Germinal center (tissue), 1 donor: ENCODE data around the gene KCNJ6.
A peak's percentile ranks its signal among the peaks of the same experiment; 100 is the strongest.
"Not testable (repeated sequence)": the region's sequence is repeated elsewhere in the genome, so short reads cannot be mapped to it uniquely, and the experiment has no call there.

Experiments
- DNase-seq: peaks from one replicate; pipeline ENCODE4 v3.0.0; 2012; ENCODE audit warnings: mixed read lengths, low spot score

The KCNJ6 gene, protein sequence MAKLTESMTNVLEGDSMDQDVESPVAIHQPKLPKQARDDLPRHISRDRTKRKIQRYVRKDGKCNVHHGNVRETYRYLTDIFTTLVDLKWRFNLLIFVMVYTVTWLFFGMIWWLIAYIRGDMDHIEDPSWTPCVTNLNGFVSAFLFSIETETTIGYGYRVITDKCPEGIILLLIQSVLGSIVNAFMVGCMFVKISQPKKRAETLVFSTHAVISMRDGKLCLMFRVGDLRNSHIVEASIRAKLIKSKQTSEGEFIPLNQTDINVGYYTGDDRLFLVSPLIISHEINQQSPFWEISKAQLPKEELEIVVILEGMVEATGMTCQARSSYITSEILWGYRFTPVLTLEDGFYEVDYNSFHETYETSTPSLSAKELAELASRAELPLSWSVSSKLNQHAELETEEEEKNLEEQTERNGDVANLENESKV

DNA sequence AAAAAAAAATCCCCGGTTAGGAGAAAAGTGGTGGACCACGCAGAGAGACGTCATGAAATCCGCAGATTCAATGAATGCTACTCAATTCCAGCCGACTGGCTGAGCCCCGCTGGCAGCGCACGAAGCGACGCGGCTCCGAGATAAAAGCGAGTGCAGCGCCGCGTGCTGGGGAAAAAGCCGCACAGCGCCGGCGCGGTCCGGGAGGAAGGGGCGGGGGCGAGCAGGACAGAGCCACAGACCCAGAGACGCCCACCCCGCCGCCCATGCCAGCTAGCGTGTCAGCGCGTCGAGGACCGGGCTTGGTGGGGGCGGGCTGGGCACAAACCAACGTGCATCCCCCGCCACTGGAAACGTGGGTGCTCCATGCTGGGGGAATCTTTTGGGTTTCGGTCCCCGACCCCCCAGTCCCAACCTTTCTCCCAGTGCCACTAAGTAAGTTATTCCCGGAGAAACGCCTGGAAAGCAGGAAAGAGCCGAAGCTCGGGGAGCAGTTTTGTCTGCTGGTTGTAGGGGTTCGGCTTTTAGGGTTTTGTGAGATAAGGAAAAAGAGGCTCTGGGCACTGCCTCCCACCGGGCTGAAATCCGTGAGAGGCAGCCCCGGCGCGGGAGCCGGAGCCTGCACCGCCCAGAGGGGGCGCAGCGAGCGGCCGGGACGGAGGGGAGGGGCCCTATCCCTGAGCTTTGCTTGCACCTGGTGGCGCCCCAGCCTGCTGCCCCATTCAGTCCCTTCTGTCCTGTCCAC is at the start of gene KCNJ6:
Gene KCNJ6, minus strand, starts transcription at position 148 of the 742 bp plus-strand sequence. CDS start 75,775 bp downstream, outside the sequence.
- peak; percentile 21 for DNase-seq

DNA sequence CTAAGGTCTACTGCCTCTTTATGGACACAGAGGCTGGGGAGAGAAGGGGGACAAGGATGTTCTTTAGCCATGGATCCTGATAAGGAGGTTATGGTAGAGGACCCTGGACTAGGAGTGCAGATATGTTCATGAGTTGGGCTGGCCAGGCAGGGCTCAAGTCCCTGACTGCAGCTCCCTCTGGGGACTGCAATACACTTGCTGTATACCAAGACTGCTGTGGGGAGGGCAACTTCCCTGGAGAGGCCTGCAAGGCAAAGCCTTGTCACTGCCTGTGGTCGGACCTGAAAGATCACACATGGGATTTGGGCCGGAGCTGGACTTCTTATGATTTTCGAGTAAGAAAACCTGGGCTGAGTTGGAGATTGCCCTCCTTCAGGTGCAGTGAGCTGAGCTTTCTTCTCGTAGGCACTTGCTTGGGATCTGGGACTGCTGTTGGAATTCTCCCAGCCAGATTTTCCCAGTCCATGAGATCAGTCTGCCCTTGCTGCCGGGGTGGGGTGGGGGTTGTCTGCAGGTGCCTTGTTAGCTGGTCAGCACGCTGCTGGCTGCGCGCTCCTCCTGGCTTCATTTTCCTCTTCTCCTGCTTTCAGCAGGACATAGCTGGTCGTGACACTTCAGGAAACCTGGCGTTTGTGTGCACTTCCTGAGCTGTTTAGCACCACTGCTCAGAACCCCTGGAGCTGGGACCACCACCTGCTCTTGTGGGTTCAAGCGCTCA is 49.0 kb upstream of the KCNJ6 start:
- no peak for DNase-seq

DNA sequence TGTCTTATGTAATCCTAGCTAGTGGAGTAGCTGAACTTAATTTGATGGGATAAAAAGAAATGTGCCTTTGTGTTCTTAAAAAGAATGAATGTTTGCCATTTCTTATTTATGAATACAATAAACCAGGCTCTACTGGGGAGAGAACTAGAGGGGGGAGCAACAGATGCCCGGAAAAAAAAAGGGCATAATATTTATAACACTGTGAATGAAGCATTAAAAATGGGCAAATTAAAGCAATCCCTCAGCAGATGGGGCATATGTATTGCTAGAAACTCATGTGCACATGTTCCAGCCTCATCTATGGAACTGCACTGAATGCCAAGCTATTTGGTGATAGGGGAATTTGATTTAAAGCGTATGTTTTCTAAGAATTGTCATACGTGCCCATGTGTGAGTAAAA is 42.3 kb upstream of the KCNJ6 start:
- DNase-seq, result no peak

DNA sequence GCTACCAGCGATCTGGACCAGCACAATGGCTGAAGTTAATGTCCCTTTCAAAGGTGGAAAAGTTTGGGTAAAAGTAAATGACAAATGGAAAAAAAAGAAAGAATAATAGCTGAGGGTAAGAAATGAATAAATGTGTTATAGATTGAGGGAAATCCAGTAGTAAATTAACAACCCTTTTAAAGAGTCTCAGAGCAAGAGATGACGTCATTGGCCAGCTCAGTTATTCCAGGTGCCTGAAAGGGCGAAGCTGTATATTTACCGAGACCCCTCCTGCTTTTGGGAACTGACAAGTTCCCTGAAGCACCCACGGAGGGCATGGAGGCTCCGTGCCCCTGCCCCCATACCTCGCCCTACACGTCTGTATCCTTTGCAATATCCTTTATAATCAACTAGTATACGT is 40.5 kb upstream of the KCNJ6 start:
- DNase-seq, result no peak

DNA sequence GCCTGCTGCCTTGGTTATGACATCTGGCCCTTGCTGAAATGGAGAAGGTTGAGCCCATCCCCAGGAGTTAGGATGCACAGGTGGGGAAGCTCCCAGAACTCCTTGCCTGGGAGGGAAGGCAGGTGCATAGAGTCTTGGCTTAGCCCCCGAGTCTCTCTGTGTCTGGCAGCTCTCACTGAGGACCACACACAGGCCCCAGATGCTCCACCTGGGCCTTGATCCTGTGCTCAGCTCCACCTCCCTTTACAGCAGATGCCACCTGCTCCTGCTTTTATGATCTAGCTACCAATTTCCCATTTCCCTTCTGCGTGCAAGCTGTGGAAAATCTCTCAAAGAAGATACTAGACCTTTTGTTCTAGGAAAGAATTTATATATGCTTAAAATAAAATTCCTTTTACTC is 28.8 kb upstream of the KCNJ6 start:
- no peak for DNase-seq

DNA sequence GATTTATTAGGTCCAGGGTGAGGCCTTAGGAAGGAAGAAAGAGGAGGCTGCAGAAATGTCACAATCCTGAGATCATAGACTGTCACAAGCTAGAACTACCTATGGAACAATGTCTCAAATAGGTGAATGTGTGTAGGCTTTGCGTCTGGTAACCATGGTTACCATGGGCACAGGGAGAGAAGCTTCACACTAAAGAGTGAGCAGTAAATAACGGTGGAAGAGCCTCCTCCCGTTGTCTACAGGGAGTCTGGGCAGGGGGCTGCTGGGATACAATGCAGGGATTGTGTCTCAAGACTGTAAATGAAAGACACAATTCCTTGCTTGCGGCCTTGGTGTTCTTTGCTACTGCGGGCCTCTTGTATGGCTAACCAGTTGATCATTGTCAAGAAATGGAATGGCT is 28.2 kb upstream of the KCNJ6 start:
- DNase-seq, result no peak

DNA sequence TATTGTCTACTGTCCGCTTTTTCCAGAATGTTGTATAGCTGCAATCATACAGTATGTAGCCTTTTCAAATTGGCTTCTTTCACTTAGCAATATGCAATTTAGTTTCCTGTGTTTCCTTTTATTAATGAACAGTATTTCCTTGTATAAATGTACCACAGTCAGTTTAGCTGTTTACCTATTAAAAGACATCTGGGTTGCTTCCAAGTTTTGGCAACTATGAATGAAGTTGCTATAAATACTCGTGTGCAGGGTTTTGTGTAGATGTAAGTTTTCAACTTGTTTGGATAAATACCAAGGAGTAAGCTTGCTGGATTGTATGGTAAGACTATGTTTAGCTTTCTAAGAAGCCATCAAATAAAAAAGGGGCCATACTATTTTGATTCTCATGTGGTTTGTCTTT is 24.4 kb upstream of the KCNJ6 start:
- DNase-seq, result no peak

DNA sequence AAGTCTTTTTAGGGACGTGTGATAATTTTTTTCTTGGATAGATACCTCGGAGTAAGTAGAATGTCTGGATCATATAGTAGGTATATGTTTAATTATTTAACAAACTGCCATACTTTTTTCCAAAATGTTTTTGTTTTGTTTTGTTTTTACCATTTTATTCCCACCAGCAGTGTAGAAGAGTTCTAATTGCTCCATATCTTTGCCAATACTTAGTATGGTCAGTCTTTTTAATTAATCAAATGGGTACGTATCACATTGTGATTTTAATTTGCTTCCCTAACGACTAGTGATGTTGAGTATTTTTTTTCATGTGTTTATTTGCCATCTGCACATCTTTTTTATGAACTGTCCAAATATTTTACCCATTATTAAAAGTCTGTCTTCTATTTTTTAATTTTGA is 23.6 kb upstream of the KCNJ6 start:
- no peak for DNase-seq

DNA sequence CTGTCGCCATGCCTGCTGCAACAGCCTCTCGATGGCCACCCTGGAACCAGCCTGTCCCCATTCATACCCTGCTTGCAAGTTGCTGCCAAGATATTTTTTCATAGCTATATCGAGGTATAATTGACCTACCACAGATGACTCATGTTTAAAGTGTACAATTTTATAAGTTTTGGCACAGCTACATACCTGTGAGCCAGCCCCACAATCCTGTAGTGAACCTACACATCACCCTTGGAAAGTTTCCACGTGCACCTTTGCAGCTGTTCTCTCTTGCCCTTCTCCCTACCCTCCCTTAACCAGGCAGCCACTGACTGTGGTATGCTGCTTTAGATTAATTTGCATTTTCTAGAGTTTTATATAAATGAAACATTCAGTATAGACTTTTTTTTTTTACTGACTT is 23.0 kb upstream of the KCNJ6 start:
- no peak for DNase-seq

DNA sequence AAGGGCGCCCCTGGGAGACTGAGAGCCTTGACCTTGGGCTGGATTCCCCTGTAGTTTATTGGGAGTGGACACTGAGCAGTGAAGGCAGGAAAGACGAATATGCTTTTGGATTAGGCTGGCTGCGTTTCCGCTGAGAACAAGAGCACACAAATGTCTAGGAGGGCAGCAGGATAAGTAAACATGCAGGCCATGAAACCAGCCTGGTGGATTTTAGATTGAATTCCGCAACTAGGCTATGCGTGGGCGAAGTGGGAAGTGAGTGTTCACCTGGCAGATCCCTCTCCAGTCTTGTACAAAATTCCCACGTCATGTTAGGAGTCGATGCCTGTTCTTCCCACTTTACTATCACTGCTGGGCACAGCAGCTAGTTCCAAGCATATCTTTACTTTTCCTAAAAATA is 21.4 kb upstream of the KCNJ6 start:
- no peak for DNase-seq

DNA sequence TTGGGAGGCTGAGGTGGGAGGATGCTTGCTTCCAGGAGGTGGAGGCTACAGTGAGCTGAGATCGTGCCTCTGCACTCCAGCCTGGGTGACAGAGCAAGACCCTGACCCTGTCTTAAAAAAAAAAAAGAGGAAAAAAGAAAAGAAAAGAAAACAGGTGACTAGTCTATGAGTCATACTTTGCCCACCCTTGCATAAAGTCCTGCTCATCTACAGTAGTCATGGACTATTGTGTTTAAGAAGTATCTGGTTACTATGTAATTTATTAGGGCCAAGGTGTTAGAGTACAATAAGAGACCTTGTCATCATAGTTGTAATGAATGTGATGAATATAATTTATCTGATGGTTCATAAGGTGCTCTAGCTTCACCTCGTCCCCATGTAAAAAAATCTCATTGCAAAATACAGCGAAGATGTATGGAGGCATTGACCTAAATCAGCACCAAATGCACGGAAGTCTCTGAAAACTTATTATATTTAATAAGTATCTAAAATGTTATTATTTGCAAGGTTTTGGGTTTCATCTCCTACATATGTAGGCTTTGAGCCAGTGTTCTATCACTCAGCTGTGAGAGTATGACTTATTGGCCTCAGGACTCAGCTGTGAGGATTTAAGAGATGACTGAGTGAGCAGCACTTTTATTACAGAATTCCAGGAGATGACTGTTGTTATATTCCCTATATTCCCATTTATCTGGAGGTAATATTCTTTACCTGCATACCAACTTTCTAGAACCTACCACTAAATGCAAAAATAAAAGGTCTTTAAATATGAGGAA is 19.9 kb upstream of the KCNJ6 start:
- DNase-seq, result no peak

DNA sequence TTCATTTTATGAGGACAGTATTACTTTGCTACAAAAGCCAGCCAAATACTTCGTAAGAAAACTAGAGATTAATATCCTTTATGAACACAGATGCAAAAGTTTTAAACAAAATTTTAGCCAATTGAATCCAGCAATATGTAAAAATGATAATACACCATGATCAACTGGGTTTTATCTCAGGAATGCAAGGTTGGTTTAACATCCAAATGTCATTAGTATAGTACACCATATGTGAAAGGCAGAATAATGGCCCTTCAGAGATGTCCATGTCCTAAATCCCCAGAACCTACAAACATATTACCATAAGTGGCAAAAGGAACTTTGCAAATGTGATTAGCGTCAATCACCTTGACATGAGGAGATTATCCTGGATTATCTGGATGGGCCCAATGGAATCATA is 16.7 kb upstream of the KCNJ6 start:
- no peak for DNase-seq

DNA sequence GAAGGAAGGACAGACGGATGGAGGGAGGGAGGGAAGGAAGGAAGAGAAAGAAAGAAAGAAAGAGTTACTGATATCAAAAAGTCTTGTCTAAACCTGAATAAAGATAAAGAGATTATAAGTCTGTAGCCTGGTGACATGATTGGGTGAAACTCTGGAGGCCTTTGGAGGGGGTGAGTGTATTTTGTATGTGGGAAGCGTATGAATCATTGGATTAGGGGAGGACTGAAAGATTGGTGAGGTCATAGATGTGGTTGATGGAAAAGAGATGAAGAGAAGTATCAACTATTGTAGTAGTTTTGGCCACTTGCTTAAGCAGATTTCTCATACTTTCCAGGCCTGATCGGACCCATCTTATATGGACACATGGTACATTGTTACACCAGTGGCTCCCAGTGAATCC is 11.5 kb upstream of the KCNJ6 start:
- no peak for DNase-seq

DNA sequence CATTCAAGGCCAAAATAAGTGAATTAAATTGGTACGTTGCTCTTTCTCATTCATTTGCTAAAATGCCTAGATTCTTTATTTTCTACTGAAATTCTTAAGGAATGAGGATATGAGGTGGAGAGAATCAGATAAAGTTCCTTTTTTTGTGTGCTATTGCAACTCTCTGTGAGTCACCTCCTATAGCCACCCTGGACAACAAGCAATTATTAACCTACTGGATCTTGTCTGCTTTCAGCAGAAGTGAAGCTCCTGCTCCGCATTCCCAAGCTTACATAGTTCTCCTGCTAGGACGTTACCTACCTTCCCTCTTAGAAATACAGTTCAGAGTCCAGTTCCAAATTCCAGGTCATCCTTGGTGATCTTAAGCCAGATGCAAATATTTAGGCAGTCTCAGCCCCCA is 4.8 kb upstream of the KCNJ6 start:
- no peak for DNase-seq

DNA sequence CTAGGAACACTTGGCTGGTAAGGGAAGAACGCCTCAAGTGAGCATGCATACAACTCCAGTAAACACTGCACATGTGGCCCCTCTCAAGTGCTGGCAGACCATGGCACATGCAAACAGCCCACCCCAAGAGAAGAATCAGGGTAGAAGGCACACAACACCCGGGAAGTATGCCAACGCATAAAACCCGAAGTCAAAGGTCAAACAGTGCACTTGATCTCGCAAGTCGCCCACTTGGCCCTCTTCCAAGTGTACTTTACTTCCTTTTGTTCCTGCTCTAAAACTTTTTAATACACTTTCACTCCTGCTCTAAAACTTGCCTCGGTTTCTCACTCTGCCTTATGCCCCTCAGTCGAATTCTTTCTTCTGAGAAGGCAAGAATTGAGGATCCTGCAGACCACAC is 4.0 kb upstream of the KCNJ6 start:
- not testable (repeated sequence) for DNase-seq

DNA sequence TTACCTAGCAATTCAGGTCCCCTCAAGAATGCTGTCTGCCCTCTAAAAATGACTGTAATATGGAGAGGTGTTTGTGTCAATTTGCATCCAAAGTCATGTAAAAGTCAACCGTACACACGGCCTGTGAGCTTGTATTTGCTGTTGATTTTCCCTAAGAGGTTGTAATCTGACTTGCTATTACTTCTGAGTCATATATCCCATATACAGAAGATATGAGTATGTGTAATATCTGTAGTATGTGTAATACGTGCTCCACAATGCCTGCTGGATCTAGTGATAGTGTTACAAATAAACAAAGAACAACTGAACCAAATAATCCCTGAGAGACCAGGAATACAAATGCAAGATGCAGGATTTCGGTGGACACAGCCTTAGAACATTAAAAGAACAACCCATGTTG is 1.4 kb upstream of the KCNJ6 start:
- no peak for DNase-seq

DNA sequence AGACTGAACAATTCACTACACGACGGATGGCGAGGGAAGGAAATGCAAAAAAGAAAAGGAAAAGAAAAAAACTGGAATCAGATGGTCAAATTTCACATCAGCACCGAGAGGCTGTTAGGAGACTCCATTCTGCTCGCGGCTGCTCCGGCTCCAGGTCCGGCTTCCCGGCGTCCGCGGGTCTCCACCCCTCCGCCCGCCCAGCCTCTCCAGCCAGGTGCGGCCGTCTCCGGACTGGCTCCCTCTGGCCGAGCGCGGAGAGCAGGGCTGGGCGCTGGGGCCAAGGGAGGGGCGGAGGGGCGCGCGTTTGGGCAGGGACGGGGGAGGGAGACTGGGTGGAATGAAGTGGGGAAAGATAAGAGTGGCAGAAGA is 332 bp downstream of the KCNJ6 start:
- no peak for DNase-seq

DNA sequence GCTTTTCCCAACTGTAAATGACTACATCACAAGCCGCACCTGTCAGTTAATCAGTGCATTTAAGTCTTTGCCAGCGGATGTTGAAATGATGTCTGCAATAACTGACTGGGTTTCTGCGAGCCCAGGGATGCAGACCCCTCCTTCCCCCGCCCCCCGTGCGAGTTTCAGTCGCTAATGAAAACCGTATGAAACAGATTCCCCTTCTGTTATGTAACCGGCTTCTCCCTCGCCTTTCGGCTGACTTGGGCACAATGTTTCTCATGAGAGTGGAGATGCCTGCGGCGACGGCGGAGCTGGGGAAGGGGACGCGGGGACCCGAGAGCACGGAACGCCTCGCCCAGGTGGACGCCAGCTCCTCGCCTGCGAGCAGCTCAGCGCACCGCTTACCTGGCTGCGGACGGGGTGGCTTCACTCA is 753 bp downstream of the KCNJ6 start:
- DNase-seq, result no peak

DNA sequence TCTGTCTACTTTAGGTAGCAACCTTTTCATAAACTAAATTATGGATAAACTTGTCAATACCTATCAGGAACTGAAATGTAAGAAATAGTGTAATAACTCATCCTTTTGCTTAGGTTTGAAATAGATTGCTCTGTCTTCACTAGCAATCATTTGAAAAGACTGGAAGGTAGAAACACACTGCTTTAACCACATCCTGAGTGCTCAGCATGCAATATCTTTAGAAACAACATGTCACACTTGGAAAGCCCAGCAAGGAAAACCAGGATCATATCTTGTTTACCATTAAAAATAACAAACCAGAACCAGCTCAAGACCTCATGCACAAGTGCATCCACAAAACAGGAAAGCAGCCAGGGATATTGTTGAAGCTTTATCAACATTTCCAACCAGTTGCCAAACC is 3.6 kb downstream of the KCNJ6 start:
- DNase-seq, result no peak

DNA sequence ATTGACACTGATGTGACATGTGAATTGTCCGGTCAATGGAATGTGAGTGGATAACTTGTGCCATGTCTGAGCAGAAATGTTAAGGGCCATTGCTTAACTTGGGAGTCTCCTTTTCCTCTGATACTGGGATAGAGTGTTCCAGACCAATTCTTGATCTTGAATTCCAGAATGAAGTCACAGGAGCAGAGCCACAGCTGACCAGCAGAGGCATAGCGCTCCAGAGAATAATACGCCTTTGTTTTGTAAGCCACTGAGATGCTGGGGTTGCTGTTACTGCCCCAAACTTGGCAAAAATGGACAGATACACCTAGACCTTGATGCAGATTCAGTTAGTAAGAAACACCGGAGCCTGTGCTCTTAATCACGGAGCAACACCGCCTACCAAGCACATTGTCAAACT is 6.3 kb downstream of the KCNJ6 start:
- DNase-seq, result no peak

DNA sequence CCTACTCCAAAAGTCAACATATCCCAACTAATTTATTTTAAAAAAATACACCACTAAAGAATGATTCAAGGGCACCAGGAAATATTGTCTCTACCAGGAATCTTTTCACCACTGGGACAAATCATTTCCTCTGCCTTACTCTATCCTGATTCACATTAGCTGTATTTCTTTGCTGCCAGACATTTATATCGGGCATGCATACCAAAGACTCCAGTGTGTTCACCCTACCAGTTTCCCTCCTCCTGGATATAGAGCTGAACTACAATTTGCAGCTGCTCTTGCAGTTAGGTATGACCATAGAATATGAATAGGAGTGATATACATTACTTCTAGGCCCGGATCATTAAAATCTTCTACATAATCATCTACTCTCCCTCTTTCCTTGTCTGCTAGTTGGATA is 7.6 kb downstream of the KCNJ6 start:
- DNase-seq, result no peak

DNA sequence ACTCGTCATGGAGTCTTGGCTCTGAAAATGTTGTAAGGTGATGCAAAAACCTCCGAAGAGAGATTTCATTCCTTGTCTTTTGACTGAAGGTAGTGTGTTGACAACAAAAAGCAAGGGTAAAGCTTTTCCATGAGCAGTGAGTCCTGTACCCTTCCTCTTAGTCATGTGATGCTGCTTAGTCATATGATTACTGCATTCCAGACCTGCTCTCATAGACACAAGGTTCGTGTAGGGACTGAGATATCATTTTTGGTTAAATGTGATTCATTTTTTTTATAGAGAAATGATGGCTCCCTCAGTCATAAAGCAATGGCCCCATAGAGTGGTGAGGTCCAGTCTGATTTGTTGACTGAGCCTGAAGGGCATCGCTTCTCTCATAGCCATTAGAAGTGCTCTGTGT is 9.2 kb downstream of the KCNJ6 start:
- no peak for DNase-seq
